Retinal pigment epithelial cell (primary cell): ENCODE results near the gene TRIM50.
"Not testable (repeated sequence)": the region's sequence is repeated elsewhere in the genome, so short reads cannot be mapped to it uniquely, and the experiment has no call there.

ENCODE experiments used
- DNase-seq: peaks from one replicate; pipeline ENCODE4 v3.0.0-alpha.2; 2010; ENCODE audit warnings: low read depth
- H3K4me3 ChIP-seq: 2 replicates; pipeline ENCODE4 v1.5.1; 2011; ENCODE audit warnings: mild to moderate bottlenecking, low read length, control low read depth, moderate library complexity
- TF ChIP-seq, protein P1 (sequence below): conservative IDR thresholded peaks from 2 replicates; pipeline ENCODE4 v1.5.1; 2011; ENCODE audit warnings: low read depth, low read length, control low read depth, inconsistent platforms

The TRIM50 gene

DNA sequence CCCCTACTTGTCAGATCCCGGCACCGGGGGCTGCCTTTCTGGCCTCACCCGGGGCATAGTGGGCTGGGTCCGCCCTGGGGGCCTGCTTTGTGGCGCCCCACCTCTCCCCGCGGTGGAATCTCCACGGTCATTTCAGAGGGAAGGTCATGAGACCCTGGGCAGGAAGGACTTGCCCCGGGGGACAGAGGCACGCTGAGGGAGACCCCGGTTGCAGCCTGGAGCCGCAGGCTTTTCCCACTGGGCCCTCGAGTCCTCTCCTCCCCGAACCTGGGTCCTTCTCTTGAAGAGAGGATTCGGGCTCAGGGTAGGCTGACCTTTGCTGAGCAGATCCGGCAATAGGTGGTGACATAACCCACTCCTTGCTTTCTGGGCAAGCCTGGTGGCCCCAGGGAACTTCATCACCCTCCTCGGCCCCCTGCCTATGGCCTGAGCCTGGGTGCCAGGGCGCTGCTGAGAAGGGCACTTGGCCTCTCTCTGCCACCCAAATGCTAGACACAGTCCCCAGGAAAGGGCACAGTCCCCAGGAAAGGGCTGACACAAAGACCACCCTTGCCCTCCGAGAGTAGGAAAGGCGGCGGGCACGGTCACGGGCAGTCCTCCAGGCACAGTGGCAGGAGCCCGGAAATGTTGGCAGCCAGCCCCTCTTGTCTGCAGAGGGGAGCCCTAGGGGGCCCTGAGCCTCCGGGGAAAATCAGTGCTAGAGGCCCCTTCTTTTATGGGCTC lies 36.3 kb upstream of the TRIM50 start:
- no peak for DNase-seq
- no peak overlapping the region for H3K4me3 ChIP-seq
- TF ChIP-seq, protein P1, sequence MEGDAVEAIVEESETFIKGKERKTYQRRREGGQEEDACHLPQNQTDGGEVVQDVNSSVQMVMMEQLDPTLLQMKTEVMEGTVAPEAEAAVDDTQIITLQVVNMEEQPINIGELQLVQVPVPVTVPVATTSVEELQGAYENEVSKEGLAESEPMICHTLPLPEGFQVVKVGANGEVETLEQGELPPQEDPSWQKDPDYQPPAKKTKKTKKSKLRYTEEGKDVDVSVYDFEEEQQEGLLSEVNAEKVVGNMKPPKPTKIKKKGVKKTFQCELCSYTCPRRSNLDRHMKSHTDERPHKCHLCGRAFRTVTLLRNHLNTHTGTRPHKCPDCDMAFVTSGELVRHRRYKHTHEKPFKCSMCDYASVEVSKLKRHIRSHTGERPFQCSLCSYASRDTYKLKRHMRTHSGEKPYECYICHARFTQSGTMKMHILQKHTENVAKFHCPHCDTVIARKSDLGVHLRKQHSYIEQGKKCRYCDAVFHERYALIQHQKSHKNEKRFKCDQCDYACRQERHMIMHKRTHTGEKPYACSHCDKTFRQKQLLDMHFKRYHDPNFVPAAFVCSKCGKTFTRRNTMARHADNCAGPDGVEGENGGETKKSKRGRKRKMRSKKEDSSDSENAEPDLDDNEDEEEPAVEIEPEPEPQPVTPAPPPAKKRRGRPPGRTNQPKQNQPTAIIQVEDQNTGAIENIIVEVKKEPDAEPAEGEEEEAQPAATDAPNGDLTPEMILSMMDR = no peak

DNA sequence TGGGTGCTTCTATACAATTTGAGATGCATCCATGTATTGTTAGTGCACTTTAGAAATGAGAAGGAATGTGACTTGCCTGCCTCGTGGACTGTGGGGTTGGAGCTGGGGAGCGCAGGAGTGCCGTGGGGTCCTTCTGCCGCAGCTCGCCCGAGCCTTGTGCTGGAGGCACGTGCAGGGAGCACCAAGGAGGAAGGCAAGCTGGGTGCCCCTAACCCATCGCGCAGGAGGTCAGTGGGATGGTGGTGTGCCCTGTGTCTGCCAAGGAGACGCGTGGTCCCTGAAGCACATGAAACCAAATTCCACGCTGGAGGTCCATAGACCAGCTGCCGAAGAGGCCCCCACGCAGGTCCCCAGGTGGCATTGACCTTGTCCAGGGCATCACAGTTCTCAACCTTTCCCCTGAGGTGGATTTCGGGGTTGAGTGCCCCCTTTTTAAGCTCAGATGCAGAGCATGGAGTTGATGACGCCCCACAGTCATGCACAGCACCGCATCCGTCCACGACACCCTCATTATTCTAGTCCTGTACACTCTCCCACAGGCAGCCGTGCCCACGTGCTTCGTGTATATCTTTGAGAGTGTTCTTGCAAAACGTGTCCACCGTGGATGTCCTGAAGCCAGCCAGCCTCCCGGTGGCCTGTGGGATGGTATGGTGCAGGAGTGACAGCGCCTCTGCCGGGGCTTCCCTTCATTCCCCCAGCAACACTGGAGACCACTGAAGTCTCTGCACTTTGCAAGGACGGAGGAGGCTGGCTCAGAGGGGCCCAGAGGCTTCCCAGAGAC lies 35.5 kb upstream of the TRIM50 start:
- no peak overlapping the region for H3K4me3 ChIP-seq
- TF ChIP-seq, protein P1 = no peak
- no peak for DNase-seq

DNA sequence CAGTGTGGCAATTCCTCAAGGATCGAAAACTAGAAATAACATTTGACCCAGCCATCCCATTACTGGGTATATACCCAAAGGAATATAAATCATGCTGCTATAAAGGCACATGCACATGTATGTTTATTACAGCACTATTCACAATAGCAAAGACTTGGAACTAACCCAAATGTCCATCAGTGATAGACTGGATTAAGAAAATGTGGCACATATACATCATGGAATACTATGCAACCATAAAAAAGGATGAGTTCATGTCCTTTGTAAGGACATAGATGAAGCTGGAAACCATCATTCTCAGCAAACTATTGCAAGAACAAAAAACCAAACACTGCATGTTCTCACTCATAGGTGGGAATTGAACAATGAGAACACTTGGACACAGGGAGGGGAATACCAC lies 32.7 kb upstream of the TRIM50 start:
- DNase-seq, H3K4me3 ChIP-seq: not testable (repeated sequence)

DNA sequence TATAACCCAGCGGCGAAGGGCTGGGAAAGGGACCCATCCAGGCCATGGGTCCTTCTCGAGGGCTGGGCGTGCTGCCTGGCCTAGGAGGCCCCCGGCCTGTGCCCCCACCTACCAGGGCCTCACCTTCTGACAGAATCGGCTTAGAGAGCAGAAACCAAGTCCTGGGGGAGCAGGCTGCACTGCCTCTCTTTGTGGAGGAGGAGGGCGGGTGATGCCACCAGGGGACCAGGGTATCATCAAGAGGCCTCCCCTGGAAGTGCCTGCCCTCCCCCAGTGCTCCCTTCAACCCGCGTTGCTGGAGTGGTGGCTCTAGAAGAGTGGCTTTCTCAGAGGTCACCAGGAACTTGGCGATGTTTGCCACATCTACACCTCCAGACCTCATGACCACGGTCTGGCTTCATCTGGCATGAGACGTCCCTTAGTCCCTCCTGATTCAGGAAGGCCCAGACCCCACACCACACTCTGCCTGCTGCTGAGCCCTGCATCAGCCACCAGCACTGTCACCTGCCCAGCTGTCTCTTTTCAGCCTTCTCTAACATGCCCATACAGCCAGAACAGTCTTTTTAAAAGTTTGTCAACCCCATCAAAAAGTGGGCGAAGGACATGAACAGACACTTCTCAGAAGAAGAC lies 32.0 kb upstream of the TRIM50 start:
- no peak for DNase-seq
- H3K4me3 ChIP-seq = no peak overlapping the region
- TF ChIP-seq, protein P1 = no peak

DNA sequence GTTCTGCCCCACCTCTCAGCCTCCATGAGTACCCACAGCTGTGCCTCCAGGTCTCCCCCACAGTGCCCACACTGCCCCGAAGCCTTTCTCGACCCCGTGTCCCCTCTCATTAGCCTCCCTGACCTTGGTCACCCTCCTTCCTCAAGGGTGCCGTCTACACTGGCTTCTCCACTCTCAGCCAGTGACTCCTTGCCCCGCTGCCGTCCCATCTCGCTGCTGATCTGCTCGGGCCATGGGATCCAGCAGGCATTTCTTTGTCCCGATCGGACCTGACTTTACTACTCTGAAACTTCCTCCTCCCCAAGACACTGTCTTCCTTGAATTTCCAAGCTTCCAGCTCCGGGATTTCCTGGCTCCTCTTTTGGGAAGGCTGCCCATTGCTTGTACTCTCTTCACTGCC lies 31.4 kb upstream of the TRIM50 start:
- no peak for DNase-seq

DNA sequence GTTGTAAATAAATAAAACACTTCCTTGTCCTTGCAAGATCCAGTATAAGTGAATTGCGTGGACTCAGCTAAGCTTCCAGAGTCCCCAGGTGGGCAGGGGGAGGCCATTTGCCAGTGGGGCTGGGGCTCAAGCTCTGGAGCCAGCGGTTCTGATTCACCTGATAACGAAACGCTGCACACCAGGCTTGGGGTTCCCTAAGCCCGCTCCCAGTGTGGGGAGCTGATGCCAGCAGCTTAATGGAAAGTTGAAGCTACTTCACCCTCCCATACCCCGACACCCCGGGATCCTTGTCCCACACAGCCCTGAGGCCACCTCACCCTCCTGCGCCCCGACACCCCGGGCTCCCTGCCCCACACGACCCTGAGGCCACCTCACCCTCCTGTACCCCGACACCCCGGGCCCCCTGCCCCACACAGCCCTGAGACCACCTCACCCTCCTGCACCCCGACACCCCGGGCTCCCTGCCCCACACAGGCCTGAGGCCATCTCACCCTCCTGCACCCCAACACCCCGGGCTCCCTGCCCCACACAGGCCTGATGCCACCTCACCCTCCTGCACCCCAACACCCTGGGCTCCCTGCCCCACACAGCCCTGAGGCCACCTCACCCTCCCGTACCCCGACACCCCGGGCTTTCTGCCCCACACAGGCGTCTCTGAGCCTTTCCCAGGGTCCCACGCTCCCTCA lies 30.9 kb upstream of the TRIM50 start:
- no peak overlapping the region for H3K4me3 ChIP-seq
- DNase-seq = no peak
- TF ChIP-seq, protein P1 = no peak

More for the DNA sequence above, 31.4 kb upstream of the TRIM50 start:
- H3K4me3 ChIP-seq = no peak overlapping the region
- TF ChIP-seq, protein P1 = no peak

DNA sequence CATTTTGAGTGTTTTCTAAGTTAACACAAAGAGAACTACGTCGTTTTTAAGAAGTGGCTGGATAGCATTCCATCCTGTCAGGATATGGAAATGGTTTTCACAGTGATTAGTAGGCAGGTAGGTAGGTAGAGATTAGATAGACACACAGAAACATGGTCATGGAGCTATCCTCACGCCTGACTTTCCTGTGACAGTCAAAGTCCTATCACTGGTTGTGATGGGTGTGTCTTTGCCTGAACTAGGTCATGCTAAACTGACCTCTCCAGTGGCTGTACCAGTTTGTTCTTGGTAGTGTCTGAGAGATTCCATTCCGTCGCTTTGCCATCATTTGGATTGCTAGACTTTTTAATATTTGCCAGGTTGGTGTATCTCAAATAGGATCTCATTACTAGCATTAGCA lies 28.3 kb upstream of the TRIM50 start:
- H3K4me3 ChIP-seq = no peak overlapping the region
- TF ChIP-seq, protein P1 = no peak
- DNase-seq = no peak
